GM18858 (cell line): Measurements from ENCODE around the gene BBS9.
A peak's percentile ranks its signal among the peaks of the same experiment; 100 is the strongest.
"Not testable (repeated sequence)": the region's sequence is repeated elsewhere in the genome, so short reads cannot be mapped to it uniquely, and the experiment has no call there.

Experiments
- ATAC-seq: cut with Tn5 transposase; IDR thresholded peaks from one replicate; pipeline ENCODE4 v1.9.1; 2021; ENCODE audit not compliant: unreplicated experiment

Gene BBS9

GRCh38 chr7:33485747-33486493 lies 356.6 kb downstream of the BBS9 start:
- ATAC-seq = no peak

GRCh38 chr7:33486633-33487032 lies 357.3 kb downstream of the BBS9 start:
- no peak for ATAC-seq

GRCh38 chr7:33487998-33488682 lies 358.8 kb downstream of the BBS9 start:
- peak; percentile 81 for ATAC-seq

- ATAC-seq = no peak
These were observed 365.1 kb downstream of the BBS9 start for GRCh38 chr7:33494474-33494873.

GRCh38 chr7:33495207-33495606 lies 365.8 kb downstream of the BBS9 start:
- no peak for ATAC-seq

GRCh38 chr7:33497051-33497450 lies 367.7 kb downstream of the BBS9 start:
- ATAC-seq = no peak

- ATAC-seq = no peak
These were observed 371.6 kb downstream of the BBS9 start for GRCh38 chr7:33500703-33501701.

- no peak for ATAC-seq
These were observed 373.6 kb downstream of the BBS9 start for GRCh38 chr7:33503014-33503413.

- ATAC-seq = no peak
These were observed 374.4 kb downstream of the BBS9 start for GRCh38 chr7:33503736-33504135.

- no peak for ATAC-seq
These were observed 374.9 kb downstream of the BBS9 start for GRCh38 chr7:33504266-33504665.

GRCh38 chr7:33509206-33509605 lies 379.8 kb downstream of the BBS9 start:
- no peak for ATAC-seq

GRCh38 chr7:33511778-33512177 lies 382.4 kb downstream of the BBS9 start:
- no peak for ATAC-seq

- no peak for ATAC-seq
These were observed 387.2 kb downstream of the BBS9 start for GRCh38 chr7:33516568-33516967.

GRCh38 chr7:33517191-33517590 lies 387.8 kb downstream of the BBS9 start:
- no peak for ATAC-seq

- ATAC-seq = not testable (repeated sequence)
These were observed 397.6 kb downstream of the BBS9 start for GRCh38 chr7:33527008-33527407.

- not testable (repeated sequence) for ATAC-seq
These were observed 398.2 kb downstream of the BBS9 start for GRCh38 chr7:33527613-33528012.

GRCh38 chr7:33529070-33529469 lies 399.7 kb downstream of the BBS9 start:
- ATAC-seq = no peak

- no peak for ATAC-seq
These were observed 401.3 kb downstream of the BBS9 start for GRCh38 chr7:33530664-33531063.

GRCh38 chr7:33531888-33532287 lies 402.5 kb downstream of the BBS9 start:
- ATAC-seq = no peak

GRCh38 chr7:33534833-33535232 lies 405.5 kb downstream of the BBS9 start:
- no peak for ATAC-seq

GRCh38 chr7:33535989-33536388 lies 406.6 kb downstream of the BBS9 start:
- ATAC-seq = no peak
